ENCODE data around the gene OTUB1. TPM values are rescaled to one million over a fixed set of nuclear protein-coding genes. Genes with fewer than 3 reads are reported as not detected.

OTUB1 gene
- 33.6 TPM for total RNA-seq

- Histone ChIP-seq H3K27me3 (ENCODE audit: insufficient read depth, low read length) (no peaks in the 10 kb centered on the region), H3K9me3 (ENCODE audit: low read depth, low read length) (no peaks in the 10 kb centered on the region), H3K4me3 (ENCODE audit: low read length) (peak within 1 kb of the TSS; percentile 95), H3K4me1 (ENCODE audit: insufficient read depth, low read length) (peaks cover 36% of the 10 kb centered on the region)
Measured at GRCh38 chr11:63986156-63986931, at the start of gene OTUB1. Gene OTUB1, plus strand, starts transcription at chr11:63986438. Its CDS starts 19 bp downstream, at chr11:63986457.

DNA sequence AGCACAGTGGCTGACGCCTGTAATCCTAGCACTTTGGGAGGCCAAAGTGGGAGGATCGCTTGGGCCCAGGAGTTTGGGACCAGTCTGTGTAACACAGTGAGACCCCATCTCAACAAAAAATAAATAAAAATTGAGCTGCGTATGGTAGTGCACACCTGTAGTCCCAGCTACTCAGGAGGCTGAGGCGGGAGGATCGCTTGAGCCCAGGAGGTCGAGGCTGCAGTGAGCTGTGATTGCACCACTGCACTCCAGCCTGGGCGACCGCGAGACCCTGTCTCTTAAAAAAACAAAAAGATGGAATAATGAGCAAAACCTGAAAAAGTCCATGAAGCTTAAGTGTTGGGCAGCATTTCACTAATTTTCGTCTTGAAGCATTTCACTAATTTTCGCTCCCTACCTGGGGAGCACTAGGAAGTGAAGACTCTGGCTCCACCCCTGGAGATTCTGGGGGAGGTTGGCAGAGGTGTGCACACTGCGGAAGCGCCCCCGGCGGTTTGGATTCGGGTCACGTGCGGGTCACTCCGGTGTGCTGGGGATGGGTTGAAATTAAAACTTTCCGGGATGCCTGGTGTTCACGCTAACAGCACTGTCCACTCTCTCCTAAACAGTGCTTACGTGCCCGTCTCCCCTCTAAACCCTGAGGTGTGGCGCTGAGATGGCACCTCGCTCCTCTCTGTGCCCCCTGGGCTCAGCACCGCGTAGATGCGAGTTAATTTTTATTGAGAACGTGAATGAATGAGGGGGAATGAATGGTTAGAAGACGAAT lies 48.3 kb upstream of the OTUB1 start:
- H3K27me3 ChIP-seq (ENCODE audit: insufficient read depth, low read length), result no peaks in the 10 kb centered on the region
- no peaks in the 10 kb centered on the region for H3K9me3 ChIP-seq (ENCODE audit: low read depth, low read length)
- peak overlapping the region; percentile 47 for H3K4me3 ChIP-seq (ENCODE audit: low read length)
- H3K4me1 ChIP-seq (ENCODE audit: insufficient read depth, low read length), result peaks cover 35% of the 10 kb centered on the region

- peak within 1 kb of the TSS; percentile 47 for H3K4me3 ChIP-seq (ENCODE audit: low read length)
Measured at GRCh38 chr11:63938479-63939396, 47.5 kb upstream of the OTUB1 start, which contains the start of gene NAA40. Gene NAA40, plus strand, starts transcription at chr11:63939002. Its CDS starts 95 bp downstream, at chr11:63939097.

DNA sequence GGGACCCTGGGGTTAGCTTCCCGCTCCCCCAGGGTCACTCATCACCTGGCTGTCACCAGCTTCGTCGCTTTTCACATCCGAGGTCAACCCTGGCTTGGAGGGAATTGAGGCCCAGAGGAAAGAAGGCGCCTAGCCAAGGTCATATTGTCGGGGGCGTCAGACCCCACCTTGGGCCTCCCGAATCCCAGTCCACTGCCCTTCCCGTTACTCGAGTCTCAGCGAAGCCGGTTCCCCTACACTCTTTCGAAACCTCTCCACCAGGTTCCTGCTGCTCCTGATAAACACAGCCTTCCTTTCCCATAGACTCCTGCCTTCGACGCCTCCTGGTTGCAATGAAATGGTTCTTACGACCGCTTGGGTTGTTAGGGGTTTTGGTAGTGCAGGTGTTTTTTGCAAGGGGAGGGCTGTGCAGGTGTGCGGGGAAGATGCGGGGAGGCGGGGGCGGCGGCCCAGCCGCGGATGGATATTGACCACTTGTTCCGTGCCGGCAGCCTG lies 46.8 kb upstream of the OTUB1 start:
- H3K9me3 ChIP-seq (ENCODE audit: low read depth, low read length), result no peaks in the 10 kb centered on the region
- no peaks in the 10 kb centered on the region for H3K27me3 ChIP-seq (ENCODE audit: insufficient read depth, low read length)
- H3K4me1 ChIP-seq (ENCODE audit: insufficient read depth, low read length), result peaks cover 35% of the 10 kb centered on the region
- peak overlapping the region; percentile 47 for H3K4me3 ChIP-seq (ENCODE audit: low read length)

More at GRCh38 chr11:63938479-63939396, 47.5 kb upstream of the OTUB1 start, which contains the start of gene NAA40:
- Histone ChIP-seq H3K9me3 (ENCODE audit: low read depth, low read length) (no peaks in the 10 kb centered on the region), H3K4me1 (ENCODE audit: insufficient read depth, low read length) (peaks cover 35% of the 10 kb centered on the region), H3K27me3 (ENCODE audit: insufficient read depth, low read length) (no peaks in the 10 kb centered on the region)

DNA sequence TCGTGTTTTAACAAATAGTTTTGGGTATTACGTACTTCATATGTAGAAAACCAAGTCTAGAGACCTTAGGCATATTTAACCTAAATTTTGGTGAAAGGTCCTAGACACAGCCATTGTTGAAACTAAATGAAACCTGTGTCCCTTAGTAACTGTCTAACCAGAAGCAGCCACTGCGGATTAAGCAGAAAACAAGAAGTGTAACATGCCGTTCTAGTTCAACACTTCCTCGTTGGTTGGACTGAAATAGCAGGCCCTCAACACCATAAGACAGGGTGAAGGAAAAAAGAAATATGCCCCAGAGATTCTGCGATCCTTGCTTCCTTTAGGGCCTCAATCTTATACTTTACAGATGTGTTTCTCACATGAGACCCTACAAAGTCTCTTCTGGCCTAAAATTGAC lies 45.5 kb upstream of the OTUB1 start:
- no peaks in the 10 kb centered on the region for H3K27me3 ChIP-seq (ENCODE audit: insufficient read depth, low read length)
- no peaks in the 10 kb centered on the region for H3K9me3 ChIP-seq (ENCODE audit: low read depth, low read length)
- no peak overlapping the region for H3K4me3 ChIP-seq (ENCODE audit: low read length)
- H3K4me1 ChIP-seq (ENCODE audit: insufficient read depth, low read length), result peaks cover 35% of the 10 kb centered on the region

GRCh38 chr11:63941901-63942300 lies 44.3 kb upstream of the OTUB1 start:
- Histone ChIP-seq H3K9me3 (ENCODE audit: low read depth, low read length) (no peaks in the 10 kb centered on the region), H3K27me3 (ENCODE audit: insufficient read depth, low read length) (no peaks in the 10 kb centered on the region), H3K4me3 (ENCODE audit: low read length) (no peak overlapping the region), H3K4me1 (ENCODE audit: insufficient read depth, low read length) (peaks cover 35% of the 10 kb centered on the region)

DNA sequence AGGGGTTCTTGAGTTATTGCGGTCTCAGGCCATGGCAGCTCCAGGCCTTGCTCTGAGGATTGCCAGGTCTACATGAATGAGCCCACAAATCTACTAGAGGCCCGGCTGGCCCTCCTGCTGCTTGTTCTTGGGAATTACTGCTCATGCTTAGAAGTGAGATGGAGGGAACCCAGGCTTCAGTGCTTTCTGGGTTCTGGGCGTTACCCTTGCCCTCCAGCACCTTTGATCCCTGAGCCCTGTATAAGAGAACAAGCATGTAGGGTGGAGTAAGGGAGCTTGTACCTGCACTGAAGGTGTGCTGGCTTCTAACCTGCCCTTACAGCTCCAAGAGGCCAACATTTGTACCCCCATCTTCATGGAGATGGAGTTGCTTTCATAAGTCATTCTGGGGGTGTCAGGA lies 43.4 kb upstream of the OTUB1 start:
- Histone ChIP-seq H3K4me3 (ENCODE audit: low read length) (no peak overlapping the region), H3K9me3 (ENCODE audit: low read depth, low read length) (no peaks in the 10 kb centered on the region), H3K27me3 (ENCODE audit: insufficient read depth, low read length) (no peaks in the 10 kb centered on the region), H3K4me1 (ENCODE audit: insufficient read depth, low read length) (peaks cover 35% of the 10 kb centered on the region)

- Histone ChIP-seq H3K4me3 (ENCODE audit: low read length) (no peak overlapping the region), H3K4me1 (ENCODE audit: insufficient read depth, low read length) (peaks cover 20% of the 10 kb centered on the region), H3K9me3 (ENCODE audit: low read depth, low read length) (no peaks in the 10 kb centered on the region), H3K27me3 (ENCODE audit: insufficient read depth, low read length) (no peaks in the 10 kb centered on the region)
Measured at GRCh38 chr11:63944987-63945386, 41.3 kb upstream of the OTUB1 start.

DNA sequence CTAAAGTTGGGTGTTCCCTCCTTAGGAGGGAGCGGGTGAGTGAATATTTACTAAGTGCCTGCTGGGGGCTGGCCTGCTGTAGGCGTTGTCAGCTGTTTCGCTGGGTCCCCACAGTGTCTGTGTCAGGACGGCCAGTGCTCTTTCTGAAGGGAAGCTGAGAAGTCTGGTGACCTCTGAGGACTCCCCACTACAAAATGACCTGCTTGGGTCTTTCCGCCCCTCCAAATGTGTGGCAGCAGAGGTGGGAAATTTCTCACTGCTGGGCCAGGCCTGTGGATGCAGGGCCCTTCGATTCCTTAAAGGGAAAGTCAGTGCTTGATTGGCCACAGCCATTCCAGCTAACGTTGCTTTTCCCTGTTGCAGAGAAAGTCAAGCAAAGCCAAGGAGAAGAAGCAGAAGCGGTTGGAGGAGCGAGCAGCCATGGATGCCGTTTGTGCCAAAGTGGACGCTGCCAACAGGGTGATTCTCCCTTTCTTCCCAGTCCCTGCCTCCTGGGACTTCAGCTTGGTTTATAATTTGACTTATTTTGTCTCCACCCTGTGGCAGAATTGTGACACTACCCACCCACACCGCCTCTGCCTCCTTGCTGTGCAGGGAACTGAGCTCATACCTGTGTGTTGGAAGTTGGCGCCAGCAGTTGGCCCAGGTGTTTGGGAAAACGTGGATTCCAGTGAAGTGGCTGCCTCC lies 40.6 kb upstream of the OTUB1 start:
- Histone ChIP-seq H3K9me3 (ENCODE audit: low read depth, low read length) (no peaks in the 10 kb centered on the region), H3K4me3 (ENCODE audit: low read length) (no peak overlapping the region), H3K4me1 (ENCODE audit: insufficient read depth, low read length) (peaks cover 14% of the 10 kb centered on the region), H3K27me3 (ENCODE audit: insufficient read depth, low read length) (no peaks in the 10 kb centered on the region)

- Histone ChIP-seq H3K4me1 (ENCODE audit: insufficient read depth, low read length) (peaks cover 23% of the 10 kb centered on the region), H3K27me3 (ENCODE audit: insufficient read depth, low read length) (no peaks in the 10 kb centered on the region), H3K9me3 (ENCODE audit: low read depth, low read length) (no peaks in the 10 kb centered on the region), H3K4me3 (ENCODE audit: low read length) (no peak overlapping the region)
Measured at GRCh38 chr11:63951779-63952536, 34.3 kb upstream of the OTUB1 start.

GRCh38 chr11:63952570-63952969 lies 33.7 kb upstream of the OTUB1 start:
- Histone ChIP-seq H3K9me3 (ENCODE audit: low read depth, low read length) (no peaks in the 10 kb centered on the region), H3K4me1 (ENCODE audit: insufficient read depth, low read length) (peaks cover 23% of the 10 kb centered on the region), H3K4me3 (ENCODE audit: low read length) (no peak overlapping the region), H3K27me3 (ENCODE audit: insufficient read depth, low read length) (no peaks in the 10 kb centered on the region)

GRCh38 chr11:63958008-63958407 lies 28.2 kb upstream of the OTUB1 start:
- no peak overlapping the region for H3K4me3 ChIP-seq (ENCODE audit: low read length)
- no peaks in the 10 kb centered on the region for H3K9me3 ChIP-seq (ENCODE audit: low read depth, low read length)
- no peaks in the 10 kb centered on the region for H3K27me3 ChIP-seq (ENCODE audit: insufficient read depth, low read length)
- H3K4me1 ChIP-seq (ENCODE audit: insufficient read depth, low read length), result peaks cover 15% of the 10 kb centered on the region

DNA sequence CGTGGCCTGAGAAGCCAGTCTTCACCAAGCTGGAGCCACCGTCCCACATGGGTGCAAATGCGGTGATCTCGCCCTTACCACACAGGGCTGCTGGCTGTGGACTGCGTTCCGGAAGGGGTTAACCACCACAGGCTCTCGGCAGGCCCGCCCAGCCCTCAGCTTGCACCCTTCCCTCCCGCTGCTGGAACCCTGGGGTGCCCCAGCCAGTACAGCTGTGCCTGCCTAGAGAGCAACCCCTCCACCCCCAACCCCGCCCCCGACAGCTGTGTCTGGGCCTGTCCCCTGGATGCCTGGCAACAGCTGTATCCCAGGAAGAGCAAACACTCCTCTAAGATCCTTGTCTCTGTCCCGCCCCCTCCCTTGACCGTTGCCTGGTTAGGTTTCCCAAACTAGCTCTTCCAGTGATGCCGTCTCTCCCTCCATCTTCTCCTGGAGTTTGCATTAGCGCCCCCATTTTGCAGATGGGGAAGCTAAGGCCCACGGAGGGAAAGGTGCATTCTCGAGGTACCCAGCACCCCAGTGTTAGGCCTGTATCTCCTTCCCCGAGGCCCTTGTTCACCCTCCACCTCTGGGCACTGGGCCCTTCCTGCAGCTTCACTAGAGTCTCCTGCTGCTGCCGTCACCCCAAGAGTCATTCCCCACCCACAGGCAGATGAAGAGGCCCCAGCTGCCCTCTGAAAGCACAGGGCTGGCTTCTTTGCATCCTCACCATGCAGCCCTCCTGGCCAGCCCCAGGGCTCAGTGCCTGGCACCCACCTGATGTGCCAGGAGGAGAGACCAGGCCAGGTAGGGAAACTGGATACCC lies 24.4 kb upstream of the OTUB1 start:
- Histone ChIP-seq H3K9me3 (ENCODE audit: low read depth, low read length) (no peaks in the 10 kb centered on the region), H3K4me3 (ENCODE audit: low read length) (no peak overlapping the region), H3K27me3 (ENCODE audit: insufficient read depth, low read length) (no peaks in the 10 kb centered on the region), H3K4me1 (ENCODE audit: insufficient read depth, low read length) (peaks cover 9% of the 10 kb centered on the region)
